Suprapubic skin (tissue), 4 donors: ENCODE measurements around the gene EIF3K.

Source experiments
- CTCF ChIP-seq, 2 donors: fragments of 200-600 bp in 1 of 2; fragments of 450-650 bp in 1 of 2; sonication (generic) in 1 of 2; IDR thresholded peaks; one replicate each; pipeline ENCODE4 v1.5.1; 2016 to 2019; ENCODE audit warnings: antibody characterized with exemption in 2 of 2, mild to moderate bottlenecking in 1 of 2, moderate library complexity in 1 of 2
- POLR2A ChIP-seq, 2 donors: fragments of 450-650 bp; IDR thresholded peaks; one replicate each; pipeline ENCODE4 v1.6.1; 2017; ENCODE audit warnings: antibody characterized with exemption in 2 of 2, mild to moderate bottlenecking in 2 of 2, moderate library complexity in 2 of 2
- POLR2AphosphoS5 ChIP-seq, 3 donors: sonication (generic); formaldehyde crosslinking; IDR thresholded peaks; one replicate each; pipeline ENCODE4 v1.6.1; 2017; ENCODE audit warnings: antibody characterized with exemption in 3 of 3

GRCh38 chr19:38666663-38667511 is 47.9 kb downstream of the EIF3K start:
- TF ChIP-seq POLR2AphosphoS5 (IDR thresholded peaks at IDR 0.05) (peak in 2 of 3 donors; percentile 24 to 51), CTCF (IDR thresholded peaks at IDR 0.05) (no peak), POLR2A (IDR thresholded peaks at IDR 0.05) (no peak)
